Spleen (tissue), 11 donors: Measurements from ENCODE around the gene RSF1. TPM values are rescaled to one million over a fixed set of nuclear protein-coding genes. Genes with fewer than 3 reads are reported as not detected.
"Not testable (repeated sequence)": the region's sequence is repeated elsewhere in the genome, so short reads cannot be mapped to it uniquely, and the experiment has no call there.

Source experiments
- DNase-seq: peaks from one replicate; pipeline ENCODE4 v3.0.0-alpha.2; 2020
- H3K27ac ChIP-seq, 8 donors: fragments of 200-600 bp; sonication (generic) in 7 of 8; 1 replicate in 4 of 8; 2 replicates in 4 of 8; pipeline versions ENCODE4 v1.5.0 to v1.8.0; 2016 to 2021; ENCODE audit warnings: inconsistent platforms in 4 of 8, mild to moderate bottlenecking in 4 of 8, moderate library complexity in 1 of 8
- H3K27me3 ChIP-seq, 7 donors: fragments of 200-600 bp; sonication (generic) in 6 of 7; replicated peaks in 1 of 7; 1 replicate in 4 of 7; 2 replicates in 3 of 7; pipeline versions ENCODE4 v1.5.0 to v1.8.0; 2016 to 2021; ENCODE audit warnings: inconsistent platforms in 3 of 7, mild to moderate bottlenecking in 1 of 7
- H3K36me3 ChIP-seq, 6 donors: fragments of 200-600 bp; sonication (generic) in 5 of 6; 1 replicate in 4 of 6; 2 replicates in 2 of 6; pipeline versions ENCODE4 v1.5.0 to v1.8.0; 2016 to 2021; ENCODE audit warnings: inconsistent platforms in 2 of 6
- H3K4me1 ChIP-seq, 6 donors: fragments of 200-600 bp; sonication (generic) in 5 of 6; 1 replicate in 3 of 6; 2 replicates in 3 of 6; pipeline versions ENCODE4 v1.5.0 to v1.8.0; 2016 to 2021; ENCODE audit warnings: inconsistent platforms in 3 of 6
- H3K4me3 ChIP-seq, 8 donors: fragments of 200-600 bp; sonication (generic) in 7 of 8; 1 replicate in 4 of 8; 2 replicates in 4 of 8; pipeline versions ENCODE4 v1.5.0 to v1.8.0; 2016 to 2021; ENCODE audit warnings: inconsistent platforms in 4 of 8, mild to moderate bottlenecking in 4 of 8, moderate library complexity in 2 of 8
- H3K9me3 ChIP-seq, 8 donors: fragments of 200-600 bp; sonication (generic) in 7 of 8; 1 replicate in 4 of 8; 2 replicates in 4 of 8; pipeline versions ENCODE4 v1.5.0 to v1.8.0; 2016 to 2021; ENCODE audit warnings: inconsistent platforms in 4 of 8
- CTCF ChIP-seq, 11 experiments: fragments of 200-600 bp in 7 of 11; fragments of 450-650 bp in 4 of 11; sonication (generic) in 4 of 11; IDR thresholded peaks in 8 of 11; conservative IDR thresholded peaks in 3 of 11; 1 replicate in 7 of 11; 2 replicates in 4 of 11; pipeline versions ENCODE4 v1.4.0 to v1.8.0; 2016 to 2021; ENCODE audit warnings: antibody characterized with exemption in 11 of 11, inconsistent platforms in 4 of 11, mild to moderate bottlenecking in 1 of 11
- POLR2A ChIP-seq, 3 donors: fragments of 450-650 bp; IDR thresholded peaks; one replicate each; pipeline ENCODE4 v1.5.1; 2017; ENCODE audit warnings: antibody characterized with exemption in 3 of 3, mild to moderate bottlenecking in 1 of 3
- POLR2AphosphoS5 ChIP-seq, 3 donors: sonication (generic); formaldehyde crosslinking; IDR thresholded peaks; one replicate each; pipeline ENCODE4 v1.5.1; 2017; ENCODE audit warnings: antibody characterized with exemption in 3 of 3
- WGBS, 5 donors: extraction: QIAGEN DNeasy Blood & Tissue Kit in 3 of 5; methylation state at CpG; one replicate each; pipeline versions ENCODE4 v1.1.5 to v1.1.7; 2013 to 2018; 5-methylcytosine and 5-hydroxymethylcytosine counted together
- intact Hi-C: fragments of 100-400 bp; cut with DNase I; formaldehyde crosslinking; loops from one replicate; pipeline ENCODE4 v1.15.0; 2023; ENCODE audit warnings: low total_unique reads
- polyA plus RNA-seq, 3 donors: library from polyadenylated mRNA; stranded (reverse); fragments of 200-250 nt; gene quantifications; one replicate each; pipeline ENCODE4 v1.2.1, GENCODE V29; 2013
- total RNA-seq, 7 donors: library from RNA; depleted of rRNA in 3 of 7; stranded (reverse); fragments of >200 nt in 3 of 7; fragmentation: NEBNext Ultra II Directional in 4 of 7; extraction: Animal tissue kit (Norgen Biotek cat#: 25700) in 4 of 7; gene quantifications; one replicate each; pipeline versions ENCODE4 v1.1.0 to v1.2.1, GENCODE V29; 2016 to 2021
- donor health status: healthy with polysubstance abuse.
- donor health status: DM: no; HTN: no; CAD: no; lungs with moderate emphysema.
- donor health status: DM: no; HTN: no; CAD: no.
- donor health status: Bipolar disorder and iron deficiency.
- donor health status: healthy.
- donor health status: DM: no; HTN: no; CAD: no.
- donor health status: DM: yes; HTN: yes; CAD: no.

RSF1 gene
- total and polyA plus RNA-seq, 10 donors = 6.1 to 82.1 (median 65.0) TPM

- no peak overlapping the region for H3K27ac ChIP-seq
- H3K36me3 ChIP-seq = peaks cover 0 to 40% (median 5%) of the 10 kb centered on the region in 6 donors
- H3K4me1 ChIP-seq = no peaks in the 10 kb centered on the region
- 84 to 100% (median 97%) methylated on average over 1 of the region's 1 CpG for WGBS, 5 donors
- H3K4me3 ChIP-seq = no peak overlapping the region
- H3K27me3 ChIP-seq = no peaks in the 10 kb centered on the region
- intact Hi-C loops = no loop called here
- TF ChIP-seq POLR2A (IDR thresholded peaks at IDR 0.05) (no peak), CTCF (IDR thresholded peaks at IDR 0.05 in 8 of 11, conservative IDR thresholded peaks at IDR 0.05 in 3 of 11) (no peak), POLR2AphosphoS5 (IDR thresholded peaks at IDR 0.05) (no peak)
- DNase-seq = no peak
- no peaks in the 10 kb centered on the region for H3K9me3 ChIP-seq
These were observed 45.3 kb upstream of the RSF1 start for GRCh38 chr11:77865805-77866204.

- DNase-seq, H3K27ac ChIP-seq, H3K9me3 ChIP-seq, H3K27me3 ChIP-seq, H3K4me3 ChIP-seq, H3K4me1 ChIP-seq, intact Hi-C loops: not testable (repeated sequence)
- peaks cover 0 to 34% (median 3%) of the 10 kb centered on the region in 6 donors for H3K36me3 ChIP-seq
- WGBS, 5 donors = 83 to 92% (median 91%) methylated on average over 10 of the region's 10 CpGs
These were observed 40.9 kb upstream of the RSF1 start for GRCh38 chr11:77861444-77861843.

- Histone ChIP-seq H3K36me3 (peaks cover 0 to 60% (median 18%) of the 10 kb centered on the region in 6 donors), H3K9me3 (peaks cover 0 to 35% (median 24%) of the 10 kb centered on the region in 8 donors)
- H3K27ac ChIP-seq, H3K27me3 ChIP-seq, H3K4me3 ChIP-seq, H3K4me1 ChIP-seq, DNase-seq, intact Hi-C loops: not testable (repeated sequence)
- 88 to 94% (median 93%) methylated on average over 8 to 10 of the region's 10 CpGs for WGBS, 5 donors
These were observed 37.5 kb upstream of the RSF1 start for GRCh38 chr11:77857906-77858457.

GRCh38 chr11:77854838-77855237 is 34.3 kb upstream of the RSF1 start:
- intact Hi-C loops = no loop called here
- no peak for DNase-seq
- Histone ChIP-seq H3K4me3 (no peak overlapping the region), H3K27me3 (no peaks in the 10 kb centered on the region), H3K27ac (no peak overlapping the region), H3K4me1 (no peaks in the 10 kb centered on the region), H3K36me3 (peaks cover 0 to 63% (median 18%) of the 10 kb centered on the region in 6 donors), H3K9me3 (peaks cover 0 to 35% (median 24%) of the 10 kb centered on the region in 8 donors)
- 97 to 100% (median 98%) methylated on average over 2 of the region's 2 CpGs; no CpG with 5 or more reads in 1 of the 5 donors for WGBS, 5 donors
- TF ChIP-seq POLR2AphosphoS5 (IDR thresholded peaks at IDR 0.05) (no peak), POLR2A (IDR thresholded peaks at IDR 0.05) (no peak), CTCF (IDR thresholded peaks at IDR 0.05 in 8 of 11, conservative IDR thresholded peaks at IDR 0.05 in 3 of 11) (no peak)

GRCh38 chr11:77851503-77851902 is 31.0 kb upstream of the RSF1 start:
- DNase-seq = no peak
- TF ChIP-seq CTCF (IDR thresholded peaks at IDR 0.05 in 8 of 11, conservative IDR thresholded peaks at IDR 0.05 in 3 of 11) (no peak), POLR2A (IDR thresholded peaks at IDR 0.05) (no peak), POLR2AphosphoS5 (IDR thresholded peaks at IDR 0.05) (no peak)
- intact Hi-C loops = no loop called here
- H3K4me1 ChIP-seq = no peaks in the 10 kb centered on the region
- peaks cover 0 to 76% (median 15%) of the 10 kb centered on the region in 6 donors for H3K36me3 ChIP-seq
- H3K9me3 ChIP-seq = peaks cover 0 to 35% (median 24%) of the 10 kb centered on the region in 8 donors
- H3K4me3 ChIP-seq = no peak overlapping the region
- 72 to 100% (median 78%) methylated on average over 1 of the region's 1 CpG for WGBS, 5 donors
- H3K27me3 ChIP-seq = no peaks in the 10 kb centered on the region
- no peak overlapping the region for H3K27ac ChIP-seq

- H3K4me3 ChIP-seq, DNase-seq, H3K27me3 ChIP-seq, intact Hi-C loops, H3K4me1 ChIP-seq, H3K27ac ChIP-seq: not testable (repeated sequence)
- 85 to 92% (median 89%) methylated on average over 5 of the region's 5 CpGs for WGBS, 5 donors
- H3K9me3 ChIP-seq = peaks cover 5 to 35% (median 25%) of the 10 kb centered on the region in 8 donors
- H3K36me3 ChIP-seq = peaks cover 4 to 71% (median 25%) of the 10 kb centered on the region in 6 donors
These were observed 23.2 kb upstream of the RSF1 start for GRCh38 chr11:77843700-77844099.
